Caco-2 (cell line): ENCODE measurements around the gene CEP83. TPM values are rescaled to one million over a fixed set of nuclear protein-coding genes. Genes with fewer than 3 reads are reported as not detected.

Experiments
- BruUV-seq: library from RNA; stranded (reverse); fragments of 400-500 nt; replicated peaks from 2 replicates; lab custom pipeline; 2021; lab: Mats Ljungman, UMichigan
- CTCF ChIA-PET: fragments of 300-600 bp; sonication (Branson Sonifier 250); formaldehyde crosslinking; loops from one replicate; lab custom pipeline; 2022; ENCODE audit warnings: antibody characterized with exemption; lab: Charles Lee
- POLR2A ChIA-PET: fragments of 300-600 bp; sonication (Branson Sonifier 250); formaldehyde crosslinking; loops from one replicate; lab custom pipeline; 2022; ENCODE audit warnings: antibody characterized with exemption; lab: Charles Lee
- DNase-seq, 2 experiments: peaks; one replicate each; pipeline versions ENCODE4 v3.0.0 to v3.0.0-alpha.2; 2020 to 2022
- H3K27me3 ChIP-seq: replicated peaks from 2 replicates; pipeline ENCODE4 v1.6.0; 2011; ENCODE audit warnings: low read length; ENCODE audit not compliant: control insufficient read depth, insufficient read depth
- H3K36me3 ChIP-seq: 2 replicates; pipeline ENCODE4 v1.5.1; 2011; ENCODE audit warnings: low read length; ENCODE audit not compliant: control insufficient read depth, insufficient read depth
- H3K4me1 ChIP-seq: fragments of 250-450 bp; sonication (Bioruptor Pico); 2 replicates; pipeline ENCODE4 v1.5.1; 2020; ENCODE audit warnings: mild to moderate bottlenecking
- H3K4me3 ChIP-seq: 2 replicates; pipeline ENCODE4 v1.5.1; 2011; ENCODE audit warnings: low read depth, mild to moderate bottlenecking, control low read depth, low read length
- H3K9me3 ChIP-seq: fragments of 250-450 bp; sonication (Bioruptor Pico); 2 replicates; pipeline ENCODE4 v1.5.1; 2020; ENCODE audit warnings: mild to moderate bottlenecking, moderate library complexity
- H3K27ac Mint-ChIP-seq: one replicate; pipeline ENCODE4 v1.8.0; 2022; ENCODE audit warnings: mixed read lengths; ENCODE audit not compliant: unreplicated experiment
- H3K27me3 Mint-ChIP-seq: one replicate; pipeline ENCODE4 v1.8.0; 2022; ENCODE audit warnings: mixed read lengths; ENCODE audit not compliant: insufficient read depth, unreplicated experiment
- H3K36me3 Mint-ChIP-seq: one replicate; pipeline ENCODE4 v1.8.0; 2022; ENCODE audit warnings: mild to moderate bottlenecking, mixed read lengths; ENCODE audit not compliant: insufficient read depth, unreplicated experiment
- H3K4me1 Mint-ChIP-seq: one replicate; pipeline ENCODE4 v1.8.0; 2022; ENCODE audit warnings: low read depth, mixed read lengths; ENCODE audit not compliant: unreplicated experiment
- H3K4me3 Mint-ChIP-seq: one replicate; pipeline ENCODE4 v1.8.0; 2022; ENCODE audit warnings: mild to moderate bottlenecking, moderate library complexity, mixed read lengths; ENCODE audit not compliant: unreplicated experiment
- H3K9me3 Mint-ChIP-seq: one replicate; pipeline ENCODE4 v1.8.0; 2022; ENCODE audit warnings: mixed read lengths; ENCODE audit not compliant: unreplicated experiment
- intact Hi-C: fragments of 100-400 bp; cut with micrococcal nuclease; formaldehyde crosslinking; loops from one replicate; pipeline ENCODE4 v1.10.0; 2022; ENCODE audit not compliant: unreplicated experiment
- total RNA-seq: library from RNA; stranded (reverse); gene quantifications from 2 replicates; pipeline ENCODE4 v1.2.3, GENCODE V29; 2022
- TF ChIP-seq, protein P1 (sequence below), 2 experiments: fragments of 200-600 bp in 1 of 2; IDR thresholded peaks; 1 replicate in 1 of 2; 2 replicates in 1 of 2; pipeline versions ENCODE4 v1.5.1 to v1.8.0; 2011 to 2022; ENCODE audit warnings: antibody characterized with exemption in 1 of 2, control low read depth in 1 of 2, inconsistent platforms in 1 of 2, low read depth in 1 of 2, low read length in 1 of 2, mild to moderate bottlenecking in 1 of 2, moderate library complexity in 1 of 2; ENCODE audit not compliant: insufficient read depth in 1 of 2, severe bottlenecking in 1 of 2, unreplicated experiment in 1 of 2

Gene CEP83
- total RNA-seq, 1 experiment from 2014 or later = 23.3 TPM

- peaks cover 1% of the 10 kb centered on the region; the same call in 1 of the 2 replicates for H3K36me3 ChIP-seq
- Mint-ChIP-seq H3K36me3 (peaks cover 63% of the 10 kb centered on the region), H3K27ac (no peak overlapping the region), H3K4me3 (no peak overlapping the region), H3K4me1 (no peaks in the 10 kb centered on the region), H3K9me3 (no peaks in the 10 kb centered on the region), H3K27me3 (no peaks in the 10 kb centered on the region)
- ChIA-PET POLR2A (no interaction called here), CTCF (no interaction called here)
- TF ChIP-seq, protein P1, sequence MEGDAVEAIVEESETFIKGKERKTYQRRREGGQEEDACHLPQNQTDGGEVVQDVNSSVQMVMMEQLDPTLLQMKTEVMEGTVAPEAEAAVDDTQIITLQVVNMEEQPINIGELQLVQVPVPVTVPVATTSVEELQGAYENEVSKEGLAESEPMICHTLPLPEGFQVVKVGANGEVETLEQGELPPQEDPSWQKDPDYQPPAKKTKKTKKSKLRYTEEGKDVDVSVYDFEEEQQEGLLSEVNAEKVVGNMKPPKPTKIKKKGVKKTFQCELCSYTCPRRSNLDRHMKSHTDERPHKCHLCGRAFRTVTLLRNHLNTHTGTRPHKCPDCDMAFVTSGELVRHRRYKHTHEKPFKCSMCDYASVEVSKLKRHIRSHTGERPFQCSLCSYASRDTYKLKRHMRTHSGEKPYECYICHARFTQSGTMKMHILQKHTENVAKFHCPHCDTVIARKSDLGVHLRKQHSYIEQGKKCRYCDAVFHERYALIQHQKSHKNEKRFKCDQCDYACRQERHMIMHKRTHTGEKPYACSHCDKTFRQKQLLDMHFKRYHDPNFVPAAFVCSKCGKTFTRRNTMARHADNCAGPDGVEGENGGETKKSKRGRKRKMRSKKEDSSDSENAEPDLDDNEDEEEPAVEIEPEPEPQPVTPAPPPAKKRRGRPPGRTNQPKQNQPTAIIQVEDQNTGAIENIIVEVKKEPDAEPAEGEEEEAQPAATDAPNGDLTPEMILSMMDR (IDR thresholded peaks at IDR 0.05; ENCODE audit: insufficient read depth in 1 of 2, low read depth in 1 of 2, low read length in 1 of 2, severe bottlenecking in 1 of 2, unreplicated experiment in 1 of 2) = no peak
- DNase-seq = no peak
- BruUV-seq = no TSS peak
- H3K9me3 ChIP-seq = no peaks in the 10 kb centered on the region
- no peak overlapping the region for H3K4me3 ChIP-seq
- intact Hi-C loops = no loop called here
- no peaks in the 10 kb centered on the region for H3K27me3 ChIP-seq
- H3K4me1 ChIP-seq = no peaks in the 10 kb centered on the region
Measured at GRCh38 chr12:94260717-94261116, 198.9 kb downstream of the CEP83 start.

DNA sequence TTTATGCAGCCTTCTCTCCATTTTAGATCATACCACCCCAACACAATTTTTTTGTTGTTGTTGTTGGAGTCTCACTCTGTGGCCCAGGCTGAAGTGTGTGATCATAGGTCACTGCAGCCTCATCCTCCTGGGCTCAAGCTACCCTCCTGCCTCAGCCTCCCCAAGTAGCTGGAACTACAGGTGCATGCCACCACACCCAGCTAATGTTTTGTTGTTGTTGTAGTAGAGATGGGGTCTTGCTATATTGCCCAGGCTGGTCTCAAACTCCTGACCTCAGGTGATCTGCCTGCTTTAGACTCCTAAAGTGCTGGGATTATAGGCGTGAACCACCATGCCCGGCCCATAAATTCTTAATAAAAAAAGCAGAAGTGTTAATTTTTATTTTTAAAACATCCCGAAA is 199.7 kb downstream of the CEP83 start:
- ChIA-PET POLR2A (no interaction called here), CTCF (no interaction called here)
- no peaks in the 10 kb centered on the region for H3K4me1 Mint-ChIP-seq
- Histone ChIP-seq H3K4me3 (no peak overlapping the region), H3K36me3 (peaks cover 1% of the 10 kb centered on the region; the same call in 1 of the 2 replicates), H3K9me3 (no peaks in the 10 kb centered on the region), H3K4me1 (no peaks in the 10 kb centered on the region), H3K27me3 (no peaks in the 10 kb centered on the region)
- H3K36me3 Mint-ChIP-seq = peaks cover 68% of the 10 kb centered on the region
- no TSS peak for BruUV-seq
- H3K27ac Mint-ChIP-seq = no peak overlapping the region
- H3K4me3 Mint-ChIP-seq = no peak overlapping the region
- H3K9me3 Mint-ChIP-seq = no peaks in the 10 kb centered on the region
- TF ChIP-seq, protein P1 (IDR thresholded peaks at IDR 0.05; ENCODE audit: insufficient read depth in 1 of 2, low read depth in 1 of 2, low read length in 1 of 2, severe bottlenecking in 1 of 2, unreplicated experiment in 1 of 2) = no peak
- DNase-seq = no peak
- no peaks in the 10 kb centered on the region for H3K27me3 Mint-ChIP-seq
- intact Hi-C loops = no loop called here

- no peaks in the 10 kb centered on the region for H3K4me1 ChIP-seq
- no peak overlapping the region for H3K4me3 Mint-ChIP-seq
- no peaks in the 10 kb centered on the region for H3K9me3 Mint-ChIP-seq
- DNase-seq = no peak
- intact Hi-C loops = no loop called here
- peaks cover 1% of the 10 kb centered on the region; the same call in 1 of the 2 replicates for H3K36me3 ChIP-seq
- H3K4me3 ChIP-seq = no peak overlapping the region
- ChIA-PET POLR2A (no interaction called here), CTCF (no interaction called here)
- H3K27me3 Mint-ChIP-seq = no peaks in the 10 kb centered on the region
- TF ChIP-seq, protein P1 (IDR thresholded peaks at IDR 0.05; ENCODE audit: insufficient read depth in 1 of 2, low read depth in 1 of 2, low read length in 1 of 2, severe bottlenecking in 1 of 2, unreplicated experiment in 1 of 2) = no peak
- no peaks in the 10 kb centered on the region for H3K9me3 ChIP-seq
- no TSS peak for BruUV-seq
- no peak overlapping the region for H3K27ac Mint-ChIP-seq
- no peaks in the 10 kb centered on the region for H3K4me1 Mint-ChIP-seq
- H3K36me3 Mint-ChIP-seq = peaks cover 70% of the 10 kb centered on the region
- H3K27me3 ChIP-seq = no peaks in the 10 kb centered on the region
Measured at GRCh38 chr12:94258593-94258992, 201.1 kb downstream of the CEP83 start.

Other genes with a start within 250 kb of the CEP83 start
- gene TMCC3, start 190.7 kb upstream of the CEP83 start, total RNA-seq = 2.1 and 4.3 TPM in 2 replicates